ENCODE data around the gene MCM10.

- TF ChIP-seq CTCF (IDR thresholded peaks at IDR 0.05), result no peak
- TF ChIP-seq POLR2A (IDR thresholded peaks at IDR 0.05), result no peak
Measured at GRCh38 chr10:13253726-13254125, 92.4 kb downstream of the MCM10 start.
